ENCODE data around the gene CYB561A3. TPM values are rescaled to one million over a fixed set of nuclear protein-coding genes. Genes with fewer than 3 reads are reported as not detected.

The CYB561A3 gene
- total RNA-seq, 6 experiments from 2014 or later = 38.7 to 52.8 (median 46.7) TPM

DNA sequence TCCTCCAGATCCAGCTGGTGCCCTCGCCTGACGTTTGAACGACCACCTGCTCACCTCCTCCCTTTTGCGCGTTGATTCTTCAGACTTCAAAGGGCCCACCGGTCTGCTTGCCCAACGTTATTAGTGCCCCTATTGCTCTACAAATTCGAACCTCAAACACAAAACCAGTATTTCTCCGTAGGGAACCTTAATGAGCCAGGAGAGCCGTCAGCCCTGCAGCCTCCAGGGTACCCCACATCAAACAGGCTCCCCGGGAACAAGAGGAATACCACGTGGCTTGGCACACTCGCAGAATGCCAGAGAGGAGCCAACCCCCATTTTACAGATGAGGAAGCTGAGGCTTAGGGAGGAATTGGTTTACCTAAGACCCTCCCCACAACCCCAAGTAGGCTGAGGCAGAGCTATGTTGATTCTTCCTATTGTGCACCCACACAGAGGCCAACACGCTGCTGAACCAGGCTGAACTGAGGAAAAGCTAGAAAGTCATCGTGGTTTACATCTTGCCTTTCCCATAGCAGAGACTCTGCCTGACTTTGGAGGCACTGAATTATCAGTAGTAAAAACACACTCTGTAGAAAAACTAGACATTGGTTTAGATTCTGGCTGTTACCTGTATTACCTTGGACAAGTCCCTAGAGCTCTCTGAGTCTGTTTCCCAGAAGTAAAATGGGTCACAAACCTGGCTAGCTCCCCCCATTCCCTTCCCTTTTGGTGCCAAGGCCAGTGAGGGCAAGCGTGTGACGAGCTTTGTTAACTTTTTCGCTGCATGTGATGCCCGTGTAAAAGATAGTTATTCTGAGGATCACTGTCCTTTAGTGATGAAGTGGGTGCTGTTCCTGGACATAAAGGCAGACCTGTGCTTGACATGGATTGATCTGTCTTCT lies 27.9 kb downstream of the CYB561A3 start:
- Mint-ChIP-seq H3K4me3 (peak overlapping the region; percentile 93), H3K27ac (peak overlapping the region; percentile 85), H3K4me1 (ENCODE audit: low read depth) (peaks cover 56% of the 10 kb centered on the region), H3K27me3 (ENCODE audit: insufficient read depth) (peaks cover 1% of the 10 kb centered on the region; the same call in 1 of the 2 replicates), H3K36me3 (ENCODE audit: low read depth) (peaks cover 30% of the 10 kb centered on the region), H3K9me3 (no peaks in the 10 kb centered on the region)
- no peak for DNase-seq
- TF ChIP-seq, protein P1, sequence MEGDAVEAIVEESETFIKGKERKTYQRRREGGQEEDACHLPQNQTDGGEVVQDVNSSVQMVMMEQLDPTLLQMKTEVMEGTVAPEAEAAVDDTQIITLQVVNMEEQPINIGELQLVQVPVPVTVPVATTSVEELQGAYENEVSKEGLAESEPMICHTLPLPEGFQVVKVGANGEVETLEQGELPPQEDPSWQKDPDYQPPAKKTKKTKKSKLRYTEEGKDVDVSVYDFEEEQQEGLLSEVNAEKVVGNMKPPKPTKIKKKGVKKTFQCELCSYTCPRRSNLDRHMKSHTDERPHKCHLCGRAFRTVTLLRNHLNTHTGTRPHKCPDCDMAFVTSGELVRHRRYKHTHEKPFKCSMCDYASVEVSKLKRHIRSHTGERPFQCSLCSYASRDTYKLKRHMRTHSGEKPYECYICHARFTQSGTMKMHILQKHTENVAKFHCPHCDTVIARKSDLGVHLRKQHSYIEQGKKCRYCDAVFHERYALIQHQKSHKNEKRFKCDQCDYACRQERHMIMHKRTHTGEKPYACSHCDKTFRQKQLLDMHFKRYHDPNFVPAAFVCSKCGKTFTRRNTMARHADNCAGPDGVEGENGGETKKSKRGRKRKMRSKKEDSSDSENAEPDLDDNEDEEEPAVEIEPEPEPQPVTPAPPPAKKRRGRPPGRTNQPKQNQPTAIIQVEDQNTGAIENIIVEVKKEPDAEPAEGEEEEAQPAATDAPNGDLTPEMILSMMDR (IDR thresholded peaks at IDR 0.05) = no peak

DNA sequence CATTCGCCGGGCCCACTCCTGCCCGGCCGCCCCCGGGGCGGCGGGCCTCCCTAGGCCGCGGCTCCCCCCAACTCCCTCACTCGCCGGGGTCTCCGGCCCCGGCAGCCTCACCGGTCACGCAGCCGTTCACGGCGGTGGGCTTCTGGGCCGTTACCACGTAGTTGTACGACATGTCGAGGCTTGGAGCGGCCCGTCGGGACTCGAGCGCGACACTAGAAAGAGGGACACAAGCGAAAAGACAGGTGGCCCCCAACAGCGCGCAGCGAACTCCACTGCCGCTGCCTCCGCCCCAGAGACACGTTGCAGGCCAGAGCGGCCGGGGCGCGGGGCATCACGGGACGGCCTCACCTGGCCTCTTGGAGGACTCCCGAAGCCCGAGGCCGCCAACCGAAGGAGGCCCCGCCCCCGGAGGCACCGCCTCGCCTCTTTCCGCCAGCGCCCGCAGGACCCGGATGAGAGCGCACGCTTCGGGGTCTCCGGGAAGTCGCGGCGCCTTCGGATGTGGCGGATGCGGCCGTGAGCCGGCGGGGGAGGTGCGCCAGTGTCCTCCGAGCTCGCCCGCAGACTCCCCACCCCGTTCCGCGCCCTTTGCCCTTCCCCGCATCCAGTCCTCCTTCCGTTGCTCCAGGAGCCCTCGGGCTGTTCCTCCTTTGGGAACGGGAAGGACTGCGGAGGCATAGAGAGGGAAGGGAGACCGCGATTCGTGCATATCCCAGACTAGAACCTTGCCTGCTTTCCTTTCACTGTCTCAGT lies 28.7 kb downstream of the CYB561A3 start, which contains the start of the genes DDB1 and TKFC:
TSS of gene DDB1 (minus strand) at position 309 of the 753 bp plus-strand sequence. CDS start at position 172, 137 bp downstream.
TSS of gene TKFC (plus strand) at position 432 of the 753 bp plus-strand sequence. CDS start 1,501 bp downstream, outside the sequence.
- Mint-ChIP-seq H3K27me3 (ENCODE audit: insufficient read depth) (peaks cover 1% of the 10 kb centered on the region; the same call in 1 of the 2 replicates), H3K4me3 (peak within 1 kb of the TSS; percentile 93), H3K36me3 (ENCODE audit: low read depth) (peaks cover 35% of the 10 kb centered on the region), H3K27ac (peak within 1 kb of the TSS; percentile 85), H3K9me3 (no peaks in the 10 kb centered on the region), H3K4me1 (ENCODE audit: low read depth) (peaks cover 63% of the 10 kb centered on the region)
- TF ChIP-seq, protein P1 (IDR thresholded peaks at IDR 0.05) = no peak
- peak; percentile 84 for DNase-seq

DNA sequence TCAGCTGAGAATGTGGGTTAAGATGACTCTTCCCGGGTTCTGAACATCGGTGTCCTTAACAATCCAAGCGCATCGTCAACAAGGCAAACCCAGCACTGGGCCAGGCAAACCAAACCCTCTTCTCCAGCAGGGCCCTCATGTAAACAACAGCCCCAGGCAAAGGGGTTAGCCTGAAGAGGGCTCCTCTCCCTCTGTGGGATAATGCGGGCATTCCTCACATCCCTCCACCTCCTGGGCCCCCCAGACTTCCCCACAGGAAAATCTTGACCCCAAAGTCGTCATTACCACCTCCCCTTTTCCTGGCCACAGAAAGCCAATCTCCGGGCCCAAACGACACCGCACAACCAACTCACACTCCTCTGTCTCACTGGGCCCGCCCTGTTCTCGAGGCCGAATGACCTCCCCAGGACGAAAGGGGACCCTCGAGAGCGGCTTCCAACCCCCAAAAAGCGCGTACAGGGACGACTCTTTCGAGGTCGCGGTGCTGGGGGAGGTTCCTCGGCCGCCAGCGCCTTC lies 29.3 kb downstream of the CYB561A3 start:
- peaks cover 69% of the 10 kb centered on the region for H3K4me1 Mint-ChIP-seq (ENCODE audit: low read depth)

DNA sequence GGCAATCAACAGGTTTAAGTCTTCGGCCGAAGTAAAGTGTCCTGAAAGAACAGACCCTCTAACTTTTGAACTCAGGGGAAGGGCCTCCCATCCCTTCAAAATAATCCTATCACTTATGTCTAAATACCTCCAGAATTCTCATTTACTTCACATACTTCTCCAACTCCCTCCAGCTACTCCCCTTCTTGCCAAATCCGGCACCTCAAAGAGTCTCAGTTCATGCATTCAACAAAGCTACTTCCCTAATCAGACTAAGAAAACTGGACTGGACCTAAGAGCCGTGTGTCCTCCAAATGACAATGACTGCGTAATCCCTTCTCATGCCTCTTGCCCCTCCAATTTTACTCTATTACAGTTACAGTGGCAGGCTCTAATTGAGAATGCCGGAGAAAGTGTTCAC lies 30.0 kb downstream of the CYB561A3 start:
- Mint-ChIP-seq H3K27me3 (ENCODE audit: insufficient read depth) (peaks cover 1% of the 10 kb centered on the region; the same call in 1 of the 2 replicates), H3K4me1 (ENCODE audit: low read depth) (peaks cover 70% of the 10 kb centered on the region), H3K9me3 (no peaks in the 10 kb centered on the region), H3K36me3 (ENCODE audit: low read depth) (peaks cover 35% of the 10 kb centered on the region), H3K27ac (peak overlapping the region; percentile 85), H3K4me3 (peak overlapping the region; percentile 93)
- TF ChIP-seq, protein P1 (IDR thresholded peaks at IDR 0.05) = no peak
- no peak for DNase-seq

More for the DNA sequence above, 29.3 kb downstream of the CYB561A3 start:
- TF ChIP-seq, protein P1 (IDR thresholded peaks at IDR 0.05) = no peak
- peak overlapping the region; percentile 93 for H3K4me3 Mint-ChIP-seq
- peaks cover 35% of the 10 kb centered on the region for H3K36me3 Mint-ChIP-seq (ENCODE audit: low read depth)
- peak; percentile 9 for DNase-seq
- peaks cover 1% of the 10 kb centered on the region; the same call in 1 of the 2 replicates for H3K27me3 Mint-ChIP-seq (ENCODE audit: insufficient read depth)
- no peaks in the 10 kb centered on the region for H3K9me3 Mint-ChIP-seq
- H3K27ac Mint-ChIP-seq = peak overlapping the region; percentile 85

DNA sequence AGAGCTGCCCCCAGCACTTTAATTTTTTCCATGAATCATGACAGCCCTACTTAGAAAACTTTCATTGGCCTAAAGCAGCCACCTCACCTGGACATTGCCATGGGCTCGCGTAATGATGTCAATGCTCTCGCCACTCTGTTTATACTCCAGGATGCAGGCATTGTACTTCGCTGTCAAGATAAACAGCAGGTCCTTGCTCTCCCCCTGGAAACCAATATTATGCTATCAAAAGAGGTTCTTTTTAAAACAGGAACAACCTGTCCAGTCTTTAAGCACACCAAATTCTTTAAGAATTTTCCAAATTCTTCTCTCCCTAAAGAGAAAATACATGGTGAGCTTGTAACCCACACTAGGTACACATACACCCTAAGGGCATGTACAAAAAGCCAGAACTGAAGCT lies 31.8 kb downstream of the CYB561A3 start:
- H3K36me3 Mint-ChIP-seq (ENCODE audit: low read depth) = peaks cover 45% of the 10 kb centered on the region
- no peak for DNase-seq
- peak overlapping the region; percentile 2; the same call in 1 of the 2 replicates for H3K27ac Mint-ChIP-seq
- TF ChIP-seq, protein P1 (IDR thresholded peaks at IDR 0.05) = no peak
- H3K4me1 Mint-ChIP-seq (ENCODE audit: low read depth) = peaks cover 77% of the 10 kb centered on the region
- no peaks in the 10 kb centered on the region for H3K9me3 Mint-ChIP-seq
- H3K4me3 Mint-ChIP-seq = peak overlapping the region; percentile 30; the same call in 1 of the 2 replicates
- peaks cover 1% of the 10 kb centered on the region; the same call in 1 of the 2 replicates for H3K27me3 Mint-ChIP-seq (ENCODE audit: insufficient read depth)
